ENCODE results near the gene GNG14. TPM values are rescaled to one million over a fixed set of nuclear protein-coding genes. Genes with fewer than 3 reads are reported as not detected.
"Not testable (repeated sequence)": the region's sequence is repeated elsewhere in the genome, so short reads cannot be mapped to it uniquely, and the experiment has no call there.

GNG14 gene
- total RNA-seq, 1 donor from 2014 or later = not detected

DNA sequence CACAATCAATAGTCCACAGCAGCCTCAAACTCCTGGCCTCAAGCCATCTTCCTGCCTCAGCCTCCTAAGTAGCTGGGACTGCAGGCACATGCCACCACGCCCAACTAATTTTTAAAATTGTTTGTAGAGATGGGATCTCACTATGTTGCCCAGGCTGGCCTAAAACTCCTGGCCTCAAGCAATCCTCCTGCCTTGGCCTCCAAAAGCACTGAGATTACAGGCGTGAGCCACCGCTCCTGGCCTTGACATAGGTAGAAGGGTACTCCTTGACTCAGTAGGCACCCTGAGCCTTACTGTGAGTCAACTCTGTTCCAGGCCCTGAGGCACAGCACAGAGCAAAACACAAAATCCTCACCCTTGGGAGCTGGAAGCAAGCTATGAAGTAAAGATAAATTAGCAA lies 28.1 kb downstream of the GNG14 start:
- ATAC-seq (ENCODE audit: poor library complexity) = no peak
- intact Hi-C loops (cut with DNase I) = no loop called here

DNA sequence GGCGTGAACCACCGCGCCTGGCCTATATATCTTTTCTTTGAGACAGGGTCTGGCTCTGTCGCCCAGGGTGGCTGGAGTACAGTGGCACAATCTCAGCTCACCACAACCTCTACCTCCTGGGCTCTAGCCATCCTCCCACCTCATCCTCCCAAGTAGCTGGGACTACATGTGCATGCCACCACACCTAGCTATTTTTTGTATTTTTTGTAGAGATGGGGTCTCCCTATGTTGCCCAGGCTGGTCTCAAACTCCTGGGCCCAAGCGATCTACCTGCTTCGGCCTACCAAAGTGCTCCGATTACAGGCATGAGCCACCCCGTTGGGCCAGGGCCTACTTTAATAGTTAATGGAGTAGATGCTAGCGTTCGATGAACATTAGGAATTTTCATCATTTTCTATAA lies 32.5 kb downstream of the GNG14 start:
- ATAC-seq (ENCODE audit: poor library complexity) (no peak), DNase-seq (no peak)
- intact Hi-C loops (cut with DNase I) = no loop called here

More for the DNA sequence above, 28.1 kb downstream of the GNG14 start:
- no peak for DNase-seq

DNA sequence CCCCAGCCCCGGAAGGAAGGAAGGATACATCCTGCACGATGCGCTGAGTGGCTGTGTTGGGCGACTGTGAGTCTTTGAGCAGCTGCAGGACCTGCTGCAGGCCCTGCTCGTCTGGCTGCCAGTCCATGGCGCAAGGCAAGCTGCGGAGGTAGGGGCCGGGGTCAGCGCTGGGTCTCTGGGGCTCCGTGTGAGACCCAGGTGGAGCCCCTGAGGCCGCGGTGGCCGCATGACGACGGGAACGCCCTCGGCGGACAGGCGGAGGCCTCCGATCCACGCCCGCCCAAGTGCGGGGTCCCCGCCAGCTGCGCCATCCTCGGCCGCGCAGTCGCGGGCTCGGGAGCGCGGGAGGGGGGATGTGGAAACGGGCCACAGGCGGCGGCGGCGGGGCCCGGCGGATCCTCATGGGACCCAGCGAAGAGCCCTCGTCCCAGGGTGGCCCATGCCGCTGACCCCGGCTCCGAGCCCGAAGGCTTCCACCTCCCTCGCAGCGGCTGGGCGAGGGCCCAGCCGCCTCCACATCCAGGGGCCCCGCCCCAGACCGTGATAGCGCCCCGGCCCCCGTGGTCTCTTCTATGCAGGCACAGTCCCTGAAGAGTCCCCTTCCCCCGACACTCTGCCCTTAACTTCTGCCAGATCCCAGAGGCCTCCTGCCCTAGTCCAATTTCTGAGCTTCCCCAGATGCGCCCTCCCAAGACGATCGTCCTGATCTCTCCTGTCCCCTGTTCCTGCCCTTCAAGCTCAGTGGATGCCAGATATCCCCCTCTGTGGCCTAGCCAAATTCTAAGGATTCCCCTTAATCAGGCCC lies 33.3 kb downstream of the GNG14 start:
- DNase-seq = peak; percentile 53
- intact Hi-C loops (cut with DNase I) = no loop called here
- peak; percentile 23 for ATAC-seq (ENCODE audit: poor library complexity)

DNA sequence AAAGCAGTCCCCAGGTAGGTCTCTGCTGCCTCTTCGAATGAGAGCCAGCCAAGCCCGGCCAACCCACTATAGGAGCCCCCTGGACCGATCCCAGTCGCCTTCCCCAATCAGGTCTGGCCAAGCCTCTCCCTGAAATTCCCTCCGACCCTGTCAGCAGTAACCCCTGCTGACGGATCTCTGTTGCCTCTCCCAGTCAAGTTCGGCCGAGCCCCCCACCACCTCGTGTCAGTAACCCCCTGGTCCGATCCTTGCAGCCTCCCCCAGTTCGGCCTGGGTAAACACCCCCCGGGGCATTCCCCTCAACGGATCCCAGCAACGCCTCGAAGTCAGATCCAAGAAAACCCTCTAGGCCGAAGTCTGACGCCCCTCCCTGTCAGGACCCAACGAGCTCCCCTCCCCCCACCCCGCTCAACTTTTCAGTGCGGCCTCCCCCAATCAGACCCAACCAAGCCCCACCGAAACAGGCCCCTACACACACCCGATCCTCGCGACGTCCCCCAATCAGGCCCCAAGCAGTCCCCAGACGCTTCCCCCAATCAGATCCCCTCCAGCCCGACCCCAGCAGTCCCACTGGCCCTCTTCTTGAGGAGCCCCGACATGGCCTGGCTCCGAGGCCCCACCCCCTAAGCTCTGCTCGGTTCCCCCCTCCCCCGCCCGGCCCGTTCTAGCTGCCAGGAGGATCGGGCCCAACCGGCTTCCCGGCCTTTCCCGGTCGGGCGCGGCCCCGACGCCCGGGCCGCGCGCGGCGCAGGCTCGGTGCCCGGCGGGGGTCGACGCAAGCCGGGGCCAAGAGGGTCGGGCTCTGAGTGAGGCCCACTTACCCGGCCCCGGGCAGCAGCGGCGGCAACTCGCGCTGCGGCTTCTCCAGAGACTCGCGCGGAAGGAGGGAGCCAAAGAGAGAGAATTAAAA lies 34.1 kb downstream of the GNG14 start:
- DNase-seq (peak; percentile 81), ATAC-seq (ENCODE audit: poor library complexity) (peak; percentile 56)
- intact Hi-C loops (cut with DNase I) = no loop called here

DNA sequence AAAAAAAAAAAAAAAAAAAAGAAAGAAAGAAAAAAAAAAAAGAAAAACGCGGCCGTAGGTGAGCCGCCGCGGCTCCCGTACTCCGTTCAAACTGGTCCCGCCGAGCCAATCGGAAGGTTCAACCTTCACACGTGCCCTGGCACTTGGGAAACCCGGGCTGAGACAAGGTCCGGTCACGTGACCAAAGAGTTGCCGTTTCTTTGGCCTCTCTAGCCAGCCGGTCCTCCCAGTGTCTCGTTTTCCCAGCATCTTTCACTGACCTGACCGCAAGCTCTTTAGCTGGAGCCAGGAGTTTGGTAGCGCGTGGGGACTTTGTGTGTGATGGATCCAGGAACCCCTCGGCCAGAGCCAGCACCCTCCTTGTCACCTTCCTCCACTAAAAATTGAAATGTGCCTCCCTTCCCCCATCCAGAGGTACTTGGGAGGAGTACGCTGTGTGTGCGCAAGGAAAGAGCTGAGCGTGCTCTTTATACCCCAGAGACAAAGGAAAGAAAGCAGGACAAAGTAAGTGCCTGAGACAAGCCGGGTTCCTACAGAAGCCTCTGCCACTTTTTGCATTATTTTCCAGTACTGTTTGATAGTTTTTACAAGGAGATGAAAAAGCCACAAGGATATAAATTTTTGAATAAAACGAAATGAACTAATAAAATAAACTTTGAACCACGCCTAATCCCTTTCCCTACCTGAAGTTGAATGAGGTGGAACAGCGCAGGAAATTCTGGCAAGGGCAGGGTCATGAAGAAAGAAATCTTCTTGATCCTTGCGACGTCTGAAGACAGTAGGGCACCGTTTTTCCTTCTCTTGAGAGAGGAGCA lies 35.0 kb downstream of the GNG14 start:
- peak; percentile 95 for ATAC-seq (ENCODE audit: poor library complexity)
- DNase-seq = peak; percentile 98
- intact Hi-C loops (cut with DNase I) = no loop called here

DNA sequence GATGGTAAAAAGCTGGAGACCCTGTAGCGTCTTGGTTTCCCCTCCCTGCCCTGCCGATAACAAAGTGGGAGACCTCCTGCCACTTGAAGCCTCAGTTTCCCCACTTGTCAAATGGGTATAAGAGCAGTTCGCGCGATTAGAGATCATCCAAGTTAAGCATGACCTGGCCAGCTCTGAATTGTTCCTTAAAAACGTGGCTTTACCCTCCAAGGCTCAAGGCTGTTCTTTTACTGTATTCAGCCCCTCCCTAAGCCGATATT lies 35.5 kb downstream of the GNG14 start:
- DNase-seq (no peak), ATAC-seq (ENCODE audit: poor library complexity) (no peak)
- intact Hi-C loops (cut with DNase I) = no loop called here

DNA sequence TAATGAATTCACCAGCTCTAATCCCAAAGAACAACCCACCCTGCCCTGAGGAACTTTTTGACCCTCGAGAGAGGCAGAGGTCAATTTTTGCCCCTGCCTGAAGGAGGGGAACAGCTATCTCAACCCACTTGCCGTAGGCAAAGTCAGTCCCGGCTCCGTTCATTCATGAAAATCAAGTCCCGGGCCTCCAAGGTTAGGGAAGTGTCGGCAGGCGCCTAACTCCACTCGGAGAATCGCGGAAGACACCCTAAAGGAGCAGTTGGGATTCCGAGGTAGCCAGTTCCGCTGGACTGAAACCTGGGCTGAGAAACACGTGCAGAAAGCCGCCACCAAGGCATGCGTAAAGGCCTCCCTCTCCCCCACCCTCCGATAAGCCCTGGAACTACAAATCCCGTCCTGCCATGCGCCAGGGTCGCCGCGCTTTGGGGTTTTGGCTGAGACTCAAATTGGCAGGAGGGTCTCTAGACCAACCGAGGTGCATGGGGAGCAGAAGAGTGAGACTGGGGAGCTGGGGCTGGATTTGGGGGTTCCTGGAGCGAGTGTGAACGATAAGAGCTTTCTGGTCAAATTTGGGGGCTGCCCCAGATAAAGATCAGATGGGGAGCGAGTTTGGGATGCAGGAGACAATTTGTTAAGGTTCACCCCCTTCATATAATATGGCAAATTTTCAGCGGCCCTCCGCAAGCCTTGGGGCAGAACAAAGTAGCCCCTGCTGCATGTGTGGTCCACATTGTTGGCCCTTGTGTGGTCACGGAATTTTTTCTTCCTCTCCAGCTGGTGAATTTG lies 36.0 kb downstream of the GNG14 start, which contains the start of gene TNPO2:
Gene TNPO2, minus strand, starts transcription at position 292 of the 786 bp plus-strand sequence. CDS start 2,955 bp downstream, outside the sequence.
- intact Hi-C loops (cut with DNase I) = no loop called here
- DNase-seq (peak; percentile 72), ATAC-seq (ENCODE audit: poor library complexity) (peak; percentile 59)

- DNase-seq; ATAC-seq (ENCODE audit: poor library complexity); intact Hi-C loops (cut with DNase I): not testable (repeated sequence)
These were observed 37.8 kb downstream of the GNG14 start for GRCh38 chr19:12725612-12726011.

DNA sequence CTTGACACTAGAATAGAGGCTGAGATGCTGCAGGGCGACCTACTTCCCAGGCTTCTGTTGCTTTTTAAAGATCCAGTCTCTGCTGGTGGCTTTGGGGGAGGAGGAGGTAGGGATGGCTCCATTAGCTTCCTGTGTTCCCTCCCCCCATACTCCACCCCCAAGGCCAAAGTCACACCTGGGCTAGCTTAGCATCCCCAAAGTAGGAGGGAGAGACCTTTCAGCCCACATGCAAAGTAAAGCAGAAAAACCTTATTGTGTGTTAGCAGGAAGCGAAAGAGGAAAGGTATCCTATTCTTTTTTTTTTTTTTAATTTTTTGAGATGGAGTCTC lies 39.2 kb downstream of the GNG14 start:
- intact Hi-C loops (cut with DNase I) = no loop called here
- DNase-seq = no peak
- no peak for ATAC-seq (ENCODE audit: poor library complexity)

GRCh38 chr19:12727745-12728433 lies 40.1 kb downstream of the GNG14 start:
- DNase-seq = no peak
- intact Hi-C loops (cut with DNase I) = no loop called here
- no peak for ATAC-seq (ENCODE audit: poor library complexity)

GRCh38 chr19:12730064-12730463 lies 42.3 kb downstream of the GNG14 start:
- intact Hi-C loops (cut with DNase I) = no loop called here
- ATAC-seq (ENCODE audit: poor library complexity) (no peak), DNase-seq (no peak)

- ATAC-seq (ENCODE audit: poor library complexity) = no peak
- intact Hi-C loops (cut with DNase I) = no loop called here
- no peak for DNase-seq
These were observed 43.5 kb downstream of the GNG14 start for GRCh38 chr19:12731337-12731736.

DNA sequence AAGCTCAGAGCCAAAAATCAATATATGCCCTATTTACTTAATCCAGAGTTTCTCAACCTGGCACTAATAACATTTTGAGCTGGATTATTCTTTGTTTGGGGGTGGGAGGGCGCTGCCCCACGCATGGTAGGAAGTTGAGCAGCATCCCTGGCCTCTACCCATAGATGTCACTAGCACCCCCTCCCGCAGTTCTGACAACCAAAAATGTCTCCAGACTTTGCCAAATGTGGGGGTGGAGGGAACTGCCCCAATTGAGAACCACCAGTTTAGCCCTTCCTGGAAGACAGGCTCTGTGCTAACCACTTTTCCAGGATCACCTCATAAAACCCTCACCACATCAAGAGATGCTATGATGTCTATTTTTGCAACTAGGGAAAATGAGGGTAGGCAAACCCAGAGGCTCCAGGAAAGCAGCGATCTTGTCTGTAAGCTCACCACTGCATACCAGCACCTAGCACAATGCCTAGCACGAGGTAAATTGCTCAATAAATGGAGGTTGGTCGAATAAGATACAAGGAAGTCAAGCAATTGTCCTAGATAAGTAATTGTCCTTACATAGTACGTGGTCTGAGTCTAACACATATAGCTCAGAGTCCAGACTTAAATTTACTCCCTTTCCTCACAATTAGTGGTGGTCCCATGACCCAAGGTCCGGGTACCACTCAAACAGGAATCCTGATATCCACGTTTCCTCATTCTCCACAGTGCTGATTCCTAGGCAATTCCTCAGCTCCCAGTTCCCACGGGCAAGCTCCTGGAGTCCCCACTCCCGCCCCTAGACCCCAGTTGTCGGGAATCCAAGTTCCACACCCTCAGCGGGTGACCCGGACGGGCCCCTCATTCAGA lies 45.8 kb downstream of the GNG14 start:
- DNase-seq (no peak), ATAC-seq (ENCODE audit: poor library complexity) (no peak)
- intact Hi-C loops (cut with DNase I) = no loop called here

DNA sequence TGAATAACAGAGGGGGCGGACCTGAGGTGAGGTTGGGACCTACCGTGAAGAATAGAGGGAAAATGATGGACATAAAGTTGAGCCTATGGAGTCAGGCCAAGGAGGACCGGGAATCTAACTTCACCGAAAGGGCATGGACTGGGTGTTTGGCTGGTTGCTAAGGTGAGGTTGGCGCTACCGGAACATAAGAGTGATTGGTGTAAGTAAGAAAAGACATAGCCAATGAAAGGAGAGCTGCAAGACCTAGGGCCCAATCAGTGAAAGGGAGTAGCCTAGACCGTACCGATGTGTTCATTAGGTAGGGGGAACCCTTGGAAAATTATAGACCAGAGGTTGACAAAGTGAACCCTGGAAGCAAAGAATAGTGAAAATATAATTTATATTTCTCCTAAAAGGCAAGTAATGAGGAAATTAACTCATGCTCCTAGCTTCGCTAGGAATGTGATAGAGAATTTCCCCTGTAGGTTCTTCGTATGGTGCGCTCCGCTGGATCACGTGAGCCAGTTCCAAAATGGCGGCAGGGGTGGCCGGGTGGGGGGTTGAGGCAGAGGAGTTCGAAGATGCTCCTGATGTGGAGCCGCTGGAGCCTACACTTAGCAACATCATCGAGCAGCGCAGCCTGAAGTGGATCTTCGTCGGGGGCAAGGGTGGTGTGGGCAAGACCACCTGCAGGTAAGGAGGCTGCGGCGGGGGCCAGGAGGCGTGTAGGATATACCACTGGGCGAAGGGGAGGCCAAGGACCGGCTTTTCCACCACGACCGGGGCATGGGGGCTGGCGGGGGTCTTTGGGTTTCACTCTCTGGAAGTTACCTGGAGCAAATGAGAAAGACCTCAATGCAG lies 49.4 kb downstream of the GNG14 start, which contains the start of gene GET3:
Gene GET3, plus strand, starts transcription at position 503 of the 840 bp plus-strand sequence. Its CDS starts 9 bp downstream, at position 512.
- ATAC-seq (ENCODE audit: poor library complexity) (peak; percentile 90), DNase-seq (peak; percentile 91)
- intact Hi-C loops (cut with DNase I) = no loop called here

- DNase-seq = no peak
- intact Hi-C loops (cut with DNase I) = no loop called here
- no peak for ATAC-seq (ENCODE audit: poor library complexity)
These were observed 50.1 kb downstream of the GNG14 start for GRCh38 chr19:12737835-12738351.

Data from Right ventricle myocardium superior (tissue), 1 donor.